PFSK-1 (cell line): ENCODE measurements around the gene MYOF.

ENCODE experiments used
- FOXP2 ChIP-seq: optimal IDR thresholded peaks from 2 replicates; pipeline ENCODE3; 2011; ENCODE audit warnings: borderline replicate concordance, control low read depth, inconsistent platforms; ENCODE audit not compliant: insufficient read depth; ENCODE audit errors: extremely low read length, extremely low read depth
- POLR2AphosphoS5 ChIP-seq: IDR thresholded peaks from 2 replicates; pipeline ENCODE4 v1.6.1; 2012; ENCODE audit warnings: low read depth, mild to moderate bottlenecking, control low read depth, low read length, moderate library complexity
- SIN3A ChIP-seq: IDR thresholded peaks from 2 replicates; pipeline ENCODE4 v1.6.1; 2012; ENCODE audit warnings: mild to moderate bottlenecking, low read length, moderate library complexity, borderline replicate concordance; ENCODE audit not compliant: insufficient read depth
- TAF1 ChIP-seq: IDR thresholded peaks from 2 replicates; pipeline ENCODE4 v1.6.1; 2012; ENCODE audit warnings: low read length, control low read depth, borderline replicate concordance; ENCODE audit not compliant: insufficient read depth
- TF ChIP-seq, protein P1 (sequence below), 2 experiments: IDR thresholded peaks; 2 replicates each; pipeline versions ENCODE4 v1.6.1 to v1.8.0; 2011 to 2012; ENCODE audit warnings: low read depth in 2 of 2, low read length in 2 of 2, control low read depth in 1 of 2, inconsistent platforms in 1 of 2, mild to moderate bottlenecking in 1 of 2, moderate library complexity in 1 of 2; ENCODE audit not compliant: insufficient read depth in 1 of 2

The MYOF gene

DNA sequence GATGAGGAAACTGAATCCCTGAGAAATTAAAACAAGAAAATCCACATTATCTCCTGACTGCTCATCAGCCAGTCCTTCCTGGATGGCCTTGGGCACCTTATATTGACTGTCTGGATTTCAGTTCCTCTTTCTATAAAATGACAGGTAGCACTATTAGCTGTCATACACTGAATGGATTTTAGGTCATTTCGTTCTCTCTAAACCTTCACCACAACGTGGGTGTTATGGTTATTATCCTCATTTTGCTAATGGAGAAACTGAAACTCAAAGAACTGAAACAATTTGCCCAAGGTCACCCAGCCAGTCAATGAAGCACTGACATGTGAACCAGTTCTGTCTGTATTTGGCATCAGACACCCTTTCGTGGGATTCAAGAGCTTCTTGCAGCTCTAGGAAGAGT is 214.6 kb downstream of the MYOF start:
- TF ChIP-seq SIN3A = no peak
- TF ChIP-seq, protein P1, sequence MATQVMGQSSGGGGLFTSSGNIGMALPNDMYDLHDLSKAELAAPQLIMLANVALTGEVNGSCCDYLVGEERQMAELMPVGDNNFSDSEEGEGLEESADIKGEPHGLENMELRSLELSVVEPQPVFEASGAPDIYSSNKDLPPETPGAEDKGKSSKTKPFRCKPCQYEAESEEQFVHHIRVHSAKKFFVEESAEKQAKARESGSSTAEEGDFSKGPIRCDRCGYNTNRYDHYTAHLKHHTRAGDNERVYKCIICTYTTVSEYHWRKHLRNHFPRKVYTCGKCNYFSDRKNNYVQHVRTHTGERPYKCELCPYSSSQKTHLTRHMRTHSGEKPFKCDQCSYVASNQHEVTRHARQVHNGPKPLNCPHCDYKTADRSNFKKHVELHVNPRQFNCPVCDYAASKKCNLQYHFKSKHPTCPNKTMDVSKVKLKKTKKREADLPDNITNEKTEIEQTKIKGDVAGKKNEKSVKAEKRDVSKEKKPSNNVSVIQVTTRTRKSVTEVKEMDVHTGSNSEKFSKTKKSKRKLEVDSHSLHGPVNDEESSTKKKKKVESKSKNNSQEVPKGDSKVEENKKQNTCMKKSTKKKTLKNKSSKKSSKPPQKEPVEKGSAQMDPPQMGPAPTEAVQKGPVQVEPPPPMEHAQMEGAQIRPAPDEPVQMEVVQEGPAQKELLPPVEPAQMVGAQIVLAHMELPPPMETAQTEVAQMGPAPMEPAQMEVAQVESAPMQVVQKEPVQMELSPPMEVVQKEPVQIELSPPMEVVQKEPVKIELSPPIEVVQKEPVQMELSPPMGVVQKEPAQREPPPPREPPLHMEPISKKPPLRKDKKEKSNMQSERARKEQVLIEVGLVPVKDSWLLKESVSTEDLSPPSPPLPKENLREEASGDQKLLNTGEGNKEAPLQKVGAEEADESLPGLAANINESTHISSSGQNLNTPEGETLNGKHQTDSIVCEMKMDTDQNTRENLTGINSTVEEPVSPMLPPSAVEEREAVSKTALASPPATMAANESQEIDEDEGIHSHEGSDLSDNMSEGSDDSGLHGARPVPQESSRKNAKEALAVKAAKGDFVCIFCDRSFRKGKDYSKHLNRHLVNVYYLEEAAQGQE (IDR thresholded peaks at IDR 0.05; ENCODE audit: insufficient read depth in 1 of 2, low read depth in 2 of 2, low read length in 2 of 2) = no peak

DNA sequence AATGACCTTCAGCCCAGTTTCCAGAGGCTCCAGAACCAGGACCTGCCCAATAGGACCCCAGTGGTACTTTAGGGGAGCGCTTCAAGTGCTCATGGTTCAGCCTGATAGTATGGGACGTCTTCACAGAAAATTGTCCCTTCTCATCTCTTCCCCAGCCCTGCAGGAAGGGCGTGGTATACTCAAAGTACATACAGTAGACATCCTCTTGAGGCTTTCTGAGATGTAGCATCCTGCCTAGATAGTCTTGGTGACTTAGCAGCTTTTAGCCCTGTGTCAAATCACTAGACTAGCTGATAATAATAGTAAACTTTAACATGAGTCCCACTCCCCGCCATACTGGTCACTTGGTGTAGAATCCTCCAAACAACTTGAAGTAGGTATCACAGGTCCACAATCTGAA is 215.3 kb downstream of the MYOF start:
- no peak for TF ChIP-seq POLR2AphosphoS5
- TF ChIP-seq TAF1 = no peak
- no peak for TF ChIP-seq SIN3A
- TF ChIP-seq, protein P1 (IDR thresholded peaks at IDR 0.05; ENCODE audit: insufficient read depth in 1 of 2, low read depth in 2 of 2, low read length in 2 of 2) = no peak
- TF ChIP-seq FOXP2 = no peak

DNA sequence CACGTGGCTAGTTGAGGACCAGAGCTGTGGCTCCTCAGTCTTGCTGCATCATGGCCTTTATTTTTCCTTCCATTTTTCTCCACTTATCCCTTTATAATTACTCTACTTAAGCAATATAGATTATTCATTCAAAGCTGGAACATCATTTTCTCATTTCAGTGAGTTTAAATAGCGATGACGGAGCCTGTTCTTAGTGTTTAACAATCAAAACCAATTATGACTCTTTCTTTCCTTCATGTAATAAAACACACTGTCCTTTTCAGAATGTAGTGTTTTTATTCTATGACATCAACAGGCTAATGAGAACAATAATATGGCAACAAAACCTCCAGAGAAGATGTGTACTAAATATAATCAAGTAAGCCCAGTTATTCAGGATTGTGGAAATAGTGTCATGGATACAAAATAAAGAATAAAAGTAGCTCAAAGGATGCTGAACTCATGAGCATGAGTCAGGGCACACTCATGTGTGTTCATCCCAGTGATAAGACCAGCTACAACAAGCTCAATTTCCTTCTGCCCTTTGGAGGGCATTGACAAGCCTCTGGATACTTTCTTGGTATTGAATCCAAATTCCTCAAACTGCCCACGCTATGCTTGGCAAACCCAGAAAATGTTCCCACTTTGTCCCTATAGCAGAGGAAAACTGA is 220.0 kb downstream of the MYOF start:
- TF ChIP-seq POLR2AphosphoS5 (no peak), SIN3A (no peak)

DNA sequence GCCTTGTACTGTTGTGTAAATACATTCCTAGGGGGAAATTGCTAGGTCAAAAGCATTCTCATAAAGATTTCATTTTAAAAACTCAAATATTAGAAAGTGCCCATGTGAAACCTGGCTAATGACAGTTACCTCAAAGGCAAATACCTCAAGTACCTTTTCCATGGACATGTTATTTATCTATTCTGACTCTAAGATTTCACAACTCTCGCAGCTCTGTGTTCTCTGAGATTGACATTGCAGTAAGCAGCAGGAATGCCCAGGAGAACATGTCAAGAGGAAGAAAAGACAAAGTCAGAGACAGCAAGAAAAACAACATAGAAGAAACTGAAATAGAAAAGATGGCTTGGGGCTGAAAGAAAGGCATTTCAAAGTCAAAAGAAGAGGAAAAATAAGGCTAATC is 221.0 kb downstream of the MYOF start:
- TF ChIP-seq FOXP2 (no peak), POLR2AphosphoS5 (no peak), SIN3A (no peak), TAF1 (no peak)
- TF ChIP-seq, protein P1 (IDR thresholded peaks at IDR 0.05; ENCODE audit: insufficient read depth in 1 of 2, low read depth in 2 of 2, low read length in 2 of 2) = no peak

DNA sequence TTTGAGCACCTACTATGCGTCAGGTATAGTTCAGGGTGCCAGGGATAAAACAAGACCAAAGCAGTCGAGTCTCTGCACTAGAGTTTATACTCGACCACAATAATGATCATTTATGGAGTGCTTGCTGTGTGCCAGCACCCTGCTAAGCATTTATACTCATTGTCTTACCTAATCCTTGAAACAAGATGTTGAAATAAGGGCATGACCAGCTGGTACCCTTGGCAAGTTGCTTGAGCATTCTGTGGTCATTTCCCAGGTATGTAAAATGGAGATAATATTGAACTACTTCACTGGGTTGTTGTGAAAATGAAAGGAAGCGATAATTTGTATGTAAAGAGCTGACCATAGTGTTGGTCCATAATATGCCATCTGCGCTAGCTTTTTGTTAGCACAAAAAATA is 223.0 kb downstream of the MYOF start:
- TF ChIP-seq TAF1 (no peak), SIN3A (no peak), FOXP2 (no peak), POLR2AphosphoS5 (no peak)
- TF ChIP-seq, protein P1 (IDR thresholded peaks at IDR 0.05; ENCODE audit: insufficient read depth in 1 of 2, low read depth in 2 of 2, low read length in 2 of 2) = no peak
